ENCODE results near the gene IRAK3.
"Not testable (repeated sequence)": the region's sequence is repeated elsewhere in the genome, so short reads cannot be mapped to it uniquely, and the experiment has no call there.

The IRAK3 gene

GRCh38 chr12:66169221-66170170, 19.5 kb upstream of the IRAK3 start, which contains the start of gene TMBIM4:
TSS of gene TMBIM4 (minus strand) at chr12:66169996. CDS start at chr12:66169951, 45 bp downstream.
- Histone ChIP-seq H3K4me3 (ENCODE audit: insufficient read depth, low read depth, low read length) (peak within 1 kb of the TSS; percentile 51), H3K4me1 (ENCODE audit: control insufficient read depth, insufficient read depth, low read length) (no peaks in the 10 kb centered on the region), H3K36me3 (ENCODE audit: control insufficient read depth, insufficient read depth, low read length) (no peaks in the 10 kb centered on the region), H3K27me3 (ENCODE audit: control insufficient read depth, insufficient read depth, low read length, poor library complexity, severe bottlenecking) (no peaks in the 10 kb centered on the region), H3K9me3 (ENCODE audit: control insufficient read depth, low read length) (peaks cover 4% of the 10 kb centered on the region), H3K27ac (ENCODE audit: insufficient read depth, low read depth, low read length, poor library complexity, severe bottlenecking) (peak within 1 kb of the TSS; percentile 65)
- WGBS, 2 experiments: 6% methylated on average over 67 of the region's 67 CpGs

DNA sequence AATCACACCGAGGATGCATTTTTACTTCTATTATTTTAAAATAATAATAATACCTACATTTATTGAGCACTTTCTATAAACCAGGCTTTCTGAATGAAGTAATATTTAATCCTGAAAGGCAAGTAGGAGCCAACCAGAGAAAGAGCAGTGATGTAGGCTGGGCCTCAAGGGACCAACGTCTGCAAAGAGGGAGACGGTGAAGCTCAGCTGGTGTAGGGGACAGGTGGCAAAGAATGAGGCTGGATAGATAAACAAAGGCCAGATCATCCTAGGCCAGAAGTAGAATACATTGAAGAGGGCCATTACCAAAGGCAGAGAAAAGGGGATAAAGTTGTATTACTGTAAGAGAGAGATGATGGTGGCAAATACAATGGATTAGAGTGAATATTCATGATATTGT, 18.4 kb upstream of the IRAK3 start:
- H3K27me3 ChIP-seq (ENCODE audit: control insufficient read depth, insufficient read depth, low read length, poor library complexity, severe bottlenecking): no peaks in the 10 kb centered on the region
- H3K9me3 ChIP-seq (ENCODE audit: control insufficient read depth, low read length): no peaks in the 10 kb centered on the region
- no peaks in the 10 kb centered on the region for H3K36me3 ChIP-seq (ENCODE audit: control insufficient read depth, insufficient read depth, low read length)
- no peak overlapping the region for H3K4me3 ChIP-seq (ENCODE audit: insufficient read depth, low read depth, low read length)
- H3K4me1 ChIP-seq (ENCODE audit: control insufficient read depth, insufficient read depth, low read length): no peaks in the 10 kb centered on the region
- no peak overlapping the region for H3K27ac ChIP-seq (ENCODE audit: insufficient read depth, low read depth, low read length, poor library complexity, severe bottlenecking)
- whole genome bisulfite sequencing, 2 experiments: 91 to 97% methylated on average over 2 of the region's 3 CpGs

- 94% methylated on average over 54 of the region's 54 CpGs for WGBS, 2 experiments
- H3K27ac ChIP-seq (ENCODE audit: insufficient read depth, low read depth, low read length, poor library complexity, severe bottlenecking); H3K9me3 ChIP-seq (ENCODE audit: control insufficient read depth, low read length); H3K4me3 ChIP-seq (ENCODE audit: insufficient read depth, low read depth, low read length); H3K36me3 ChIP-seq (ENCODE audit: control insufficient read depth, insufficient read depth, low read length); H3K27me3 ChIP-seq (ENCODE audit: control insufficient read depth, insufficient read depth, low read length, poor library complexity, severe bottlenecking); H3K4me1 ChIP-seq (ENCODE audit: control insufficient read depth, insufficient read depth, low read length): not testable (repeated sequence)
Measured at GRCh38 chr12:66174391-66175325, 14.4 kb upstream of the IRAK3 start.

DNA sequence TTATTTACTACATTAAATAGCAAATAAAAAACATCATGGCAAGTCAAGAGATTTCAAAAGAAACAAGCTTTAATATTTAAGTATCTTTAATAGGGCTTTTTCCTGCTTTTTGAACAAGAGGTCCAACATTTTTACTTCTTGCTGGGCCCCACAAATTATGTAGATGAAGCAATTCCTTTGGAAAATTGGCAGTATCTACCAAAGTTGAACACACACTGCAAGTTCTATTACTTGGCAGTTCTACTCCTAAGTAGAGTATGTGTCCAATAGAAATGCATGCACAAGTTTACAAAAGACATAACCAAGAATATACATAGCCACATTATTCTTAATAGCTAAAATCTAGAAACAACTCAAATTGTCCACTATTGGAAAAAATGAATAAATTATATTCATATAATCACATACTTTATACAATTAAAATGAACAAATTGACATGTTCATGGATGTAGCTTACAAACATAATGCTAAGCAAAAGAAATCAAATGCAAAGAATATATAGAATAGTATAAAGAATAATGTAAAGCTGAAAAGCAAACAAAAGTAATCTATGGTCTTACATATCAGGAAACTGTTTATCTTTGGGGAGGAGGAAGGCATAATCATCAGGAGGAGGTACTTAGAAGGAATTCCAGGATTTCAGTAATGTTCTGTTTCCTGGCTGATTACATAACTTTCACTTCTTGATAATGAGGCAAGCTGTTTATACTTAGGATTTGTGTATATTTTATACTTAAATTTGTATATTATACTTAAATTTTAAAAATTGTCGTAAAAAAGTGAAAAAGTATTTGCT, 12.7 kb upstream of the IRAK3 start:
- Histone ChIP-seq H3K4me3 (ENCODE audit: insufficient read depth, low read depth, low read length) (no peak overlapping the region), H3K27ac (ENCODE audit: insufficient read depth, low read depth, low read length, poor library complexity, severe bottlenecking) (no peak overlapping the region), H3K27me3 (ENCODE audit: control insufficient read depth, insufficient read depth, low read length, poor library complexity, severe bottlenecking) (no peaks in the 10 kb centered on the region), H3K4me1 (ENCODE audit: control insufficient read depth, insufficient read depth, low read length) (no peaks in the 10 kb centered on the region), H3K36me3 (ENCODE audit: control insufficient read depth, insufficient read depth, low read length) (no peaks in the 10 kb centered on the region), H3K9me3 (ENCODE audit: control insufficient read depth, low read length) (no peaks in the 10 kb centered on the region)
- no CpG with 5 or more reads among the region's 1 CpG for WGBS, 2 experiments

- H3K9me3 ChIP-seq (ENCODE audit: control insufficient read depth, low read length): no peaks in the 10 kb centered on the region
- H3K36me3 ChIP-seq (ENCODE audit: control insufficient read depth, insufficient read depth, low read length): no peaks in the 10 kb centered on the region
- peaks cover 14% of the 10 kb centered on the region for H3K27me3 ChIP-seq (ENCODE audit: control insufficient read depth, insufficient read depth, low read length, poor library complexity, severe bottlenecking)
- H3K4me3 ChIP-seq (ENCODE audit: insufficient read depth, low read depth, low read length): no peak overlapping the region
- no peaks in the 10 kb centered on the region for H3K4me1 ChIP-seq (ENCODE audit: control insufficient read depth, insufficient read depth, low read length)
- WGBS, 2 experiments: 97 to 98% methylated on average over 3 of the region's 3 CpGs
- no peak overlapping the region for H3K27ac ChIP-seq (ENCODE audit: insufficient read depth, low read depth, low read length, poor library complexity, severe bottlenecking)
Measured at GRCh38 chr12:66182956-66183355, 6.1 kb upstream of the IRAK3 start.

DNA sequence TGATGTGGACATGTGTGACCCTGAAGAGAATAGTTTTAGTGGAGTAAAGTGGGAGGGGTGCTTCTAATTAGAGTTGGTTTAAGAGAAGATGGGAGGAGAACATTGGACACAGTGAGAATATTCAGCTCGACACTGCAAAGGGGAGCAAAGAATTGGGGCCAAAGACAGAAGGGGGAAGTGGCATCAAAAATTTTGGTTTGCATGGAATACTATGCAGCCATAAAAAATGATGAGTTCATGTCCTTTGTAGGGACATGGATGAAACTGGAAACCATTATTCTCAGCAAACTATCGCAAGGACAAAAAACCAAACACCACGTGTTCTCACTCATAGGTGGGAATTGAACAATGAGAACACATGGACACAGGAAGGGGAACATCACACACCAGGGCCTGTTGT, 4.2 kb upstream of the IRAK3 start:
- not testable (repeated sequence) for H3K9me3 ChIP-seq (ENCODE audit: control insufficient read depth, low read length); H3K4me1 ChIP-seq (ENCODE audit: control insufficient read depth, insufficient read depth, low read length); H3K27ac ChIP-seq (ENCODE audit: insufficient read depth, low read depth, low read length, poor library complexity, severe bottlenecking); H3K4me3 ChIP-seq (ENCODE audit: insufficient read depth, low read depth, low read length); H3K36me3 ChIP-seq (ENCODE audit: control insufficient read depth, insufficient read depth, low read length)
- WGBS, 2 experiments: 93 to 95% methylated on average over 1 to 2 of the region's 3 CpGs
- H3K27me3 ChIP-seq (ENCODE audit: control insufficient read depth, insufficient read depth, low read length, poor library complexity, severe bottlenecking): peaks cover 33% of the 10 kb centered on the region

GRCh38 chr12:66187036-66187435, 2.0 kb upstream of the IRAK3 start:
- H3K9me3 ChIP-seq (ENCODE audit: control insufficient read depth, low read length): no peaks in the 10 kb centered on the region
- peaks cover 47% of the 10 kb centered on the region for H3K27me3 ChIP-seq (ENCODE audit: control insufficient read depth, insufficient read depth, low read length, poor library complexity, severe bottlenecking)

DNA sequence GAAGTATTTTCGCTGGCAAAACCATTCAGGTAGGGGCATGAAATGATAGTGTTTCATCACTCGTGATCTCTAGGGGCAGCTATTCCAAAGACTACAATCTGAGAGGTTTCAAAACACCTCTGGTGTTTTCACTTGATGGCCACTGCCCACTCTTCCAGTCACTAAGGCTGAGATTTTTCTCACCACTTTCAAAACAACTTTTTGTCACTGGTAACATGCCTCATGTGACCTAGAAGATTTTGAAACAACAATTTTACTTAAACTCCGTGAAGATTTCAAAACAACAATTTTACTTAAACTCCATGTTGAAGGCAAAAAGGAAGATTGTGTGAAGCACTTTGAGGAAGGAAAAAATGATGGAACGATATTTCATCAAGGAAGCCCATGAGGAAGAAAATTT, 1.2 kb upstream of the IRAK3 start:
- Histone ChIP-seq H3K4me3 (ENCODE audit: insufficient read depth, low read depth, low read length) (no peak overlapping the region), H3K27ac (ENCODE audit: insufficient read depth, low read depth, low read length, poor library complexity, severe bottlenecking) (no peak overlapping the region), H3K4me1 (ENCODE audit: control insufficient read depth, insufficient read depth, low read length) (no peaks in the 10 kb centered on the region), H3K9me3 (ENCODE audit: control insufficient read depth, low read length) (no peaks in the 10 kb centered on the region), H3K36me3 (ENCODE audit: control insufficient read depth, insufficient read depth, low read length) (no peaks in the 10 kb centered on the region), H3K27me3 (ENCODE audit: control insufficient read depth, insufficient read depth, low read length, poor library complexity, severe bottlenecking) (peaks cover 47% of the 10 kb centered on the region)
- 92 to 93% methylated on average over 3 to 4 of the region's 4 CpGs for WGBS, 2 experiments

More at GRCh38 chr12:66187036-66187435, 2.0 kb upstream of the IRAK3 start:
- Histone ChIP-seq H3K4me1 (ENCODE audit: control insufficient read depth, insufficient read depth, low read length) (no peaks in the 10 kb centered on the region), H3K4me3 (ENCODE audit: insufficient read depth, low read depth, low read length) (no peak overlapping the region), H3K36me3 (ENCODE audit: control insufficient read depth, insufficient read depth, low read length) (no peaks in the 10 kb centered on the region), H3K27ac (ENCODE audit: insufficient read depth, low read depth, low read length, poor library complexity, severe bottlenecking) (no peak overlapping the region)
- WGBS, 2 experiments: 86 to 89% methylated on average over 2 of the region's 2 CpGs

DNA sequence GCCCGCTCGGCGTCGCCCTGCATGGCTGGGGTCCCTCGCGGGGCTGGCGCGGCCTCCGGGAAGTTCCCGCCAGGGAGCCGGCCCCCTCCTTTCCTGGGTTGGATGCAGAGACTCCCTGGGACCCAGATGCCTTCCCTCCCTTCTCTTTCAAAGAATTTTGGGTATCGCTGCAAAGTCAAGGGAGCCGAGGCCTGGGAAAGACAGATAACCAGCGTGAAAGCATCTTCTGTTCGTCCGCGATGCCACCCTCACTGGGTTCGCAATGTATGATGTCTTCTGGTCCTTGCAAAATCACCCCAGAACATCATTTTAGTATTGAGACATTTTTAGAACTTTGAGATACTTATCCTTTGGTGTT, 451 bp downstream of the IRAK3 start:
- no peaks in the 10 kb centered on the region for H3K9me3 ChIP-seq (ENCODE audit: control insufficient read depth, low read length)
- H3K4me3 ChIP-seq (ENCODE audit: insufficient read depth, low read depth, low read length): peak overlapping the region; percentile 36
- no peaks in the 10 kb centered on the region for H3K4me1 ChIP-seq (ENCODE audit: control insufficient read depth, insufficient read depth, low read length)
- WGBS, 2 experiments: 16% methylated on average over 18 of the region's 18 CpGs
- H3K27me3 ChIP-seq (ENCODE audit: control insufficient read depth, insufficient read depth, low read length, poor library complexity, severe bottlenecking): peaks cover 47% of the 10 kb centered on the region
- H3K36me3 ChIP-seq (ENCODE audit: control insufficient read depth, insufficient read depth, low read length): no peaks in the 10 kb centered on the region
- no peak overlapping the region for H3K27ac ChIP-seq (ENCODE audit: insufficient read depth, low read depth, low read length, poor library complexity, severe bottlenecking)

Data from ectodermal cell (in vitro differentiated cells).